GM04503 (cell line): Measurements from ENCODE around the gene ACVR1.
A peak's percentile ranks its signal among the peaks of the same experiment; 100 is the strongest.
"Not testable (repeated sequence)": the region's sequence is repeated elsewhere in the genome, so short reads cannot be mapped to it uniquely, and the experiment has no call there.

Source experiments
- DNase-seq: peaks from one replicate; pipeline ENCODE4 v3.0.0-alpha.2; 2012; ENCODE audit warnings: low read depth

The ACVR1 gene

DNA sequence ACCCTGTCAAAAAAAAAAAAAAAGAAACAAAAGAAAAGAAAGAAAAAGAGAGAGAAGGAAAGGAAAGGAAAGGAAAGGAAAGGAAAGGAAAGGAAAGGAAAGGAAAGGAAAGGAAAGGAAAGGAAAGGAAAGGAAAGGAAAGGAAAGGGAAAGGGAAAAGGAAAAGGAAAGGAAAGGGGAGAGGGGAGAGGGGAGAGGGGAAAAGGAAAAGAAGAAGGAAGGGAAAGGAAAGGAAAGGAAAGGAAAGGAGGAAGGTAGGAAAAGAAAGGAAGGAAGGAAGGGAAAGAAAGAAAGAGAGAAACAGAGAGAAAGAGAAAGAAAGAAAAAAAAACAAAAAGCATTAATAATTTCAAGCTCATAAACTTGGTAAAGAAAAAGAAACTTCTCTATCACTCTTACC lies 49.5 kb downstream of the ACVR1 start:
- not testable (repeated sequence) for DNase-seq

GRCh38 chr2:157825885-157826284 lies 50.2 kb downstream of the ACVR1 start:
- peak; percentile 41 for DNase-seq

- DNase-seq: no peak
Measured at GRCh38 chr2:157822993-157823392, 53.1 kb downstream of the ACVR1 start.

DNA sequence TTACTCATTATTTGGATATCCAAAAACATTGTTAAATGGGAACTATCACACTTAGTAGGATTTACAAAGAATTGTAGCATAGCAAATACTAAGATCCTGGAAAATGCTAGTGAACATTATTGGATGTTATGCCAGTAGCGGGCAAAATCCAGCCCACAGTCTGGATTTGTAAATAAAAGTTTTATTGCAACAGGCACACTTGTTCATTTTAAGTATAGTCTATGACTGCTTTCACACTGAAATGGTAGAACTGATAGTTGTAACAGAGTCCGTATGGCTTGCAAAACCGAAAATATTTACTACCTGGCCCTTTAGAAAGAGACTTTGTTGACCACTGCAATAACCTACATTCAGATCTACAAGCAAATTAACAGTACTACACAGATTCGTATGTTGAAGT lies 53.6 kb downstream of the ACVR1 start:
- DNase-seq: no peak

- DNase-seq: no peak
Measured at GRCh38 chr2:157821519-157822131, 54.5 kb downstream of the ACVR1 start.

DNA sequence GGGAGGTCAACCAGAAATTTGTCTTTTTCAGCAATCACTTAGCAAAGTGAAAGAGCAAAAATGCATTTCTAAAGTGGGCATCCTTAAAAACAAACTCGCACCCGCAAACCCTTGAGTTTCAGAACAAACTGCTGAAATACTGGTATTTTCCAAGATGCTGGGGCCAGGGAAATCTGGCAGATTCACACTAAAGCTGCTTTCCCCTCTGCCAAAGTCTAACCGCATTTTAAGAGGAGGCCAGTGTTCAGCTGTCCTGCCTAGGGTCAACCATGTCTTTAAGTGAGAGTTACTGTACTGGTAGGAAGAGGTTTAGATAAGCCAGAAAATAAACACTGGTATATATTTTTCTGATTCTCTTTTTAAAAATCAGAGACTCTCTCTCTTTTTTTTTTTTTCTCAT lies 55.9 kb downstream of the ACVR1 start:
- DNase-seq: no peak

GRCh38 chr2:157819761-157820160 lies 56.4 kb downstream of the ACVR1 start:
- DNase-seq: no peak

- DNase-seq: no peak
Measured at GRCh38 chr2:157818227-157818626, 57.9 kb downstream of the ACVR1 start.

DNA sequence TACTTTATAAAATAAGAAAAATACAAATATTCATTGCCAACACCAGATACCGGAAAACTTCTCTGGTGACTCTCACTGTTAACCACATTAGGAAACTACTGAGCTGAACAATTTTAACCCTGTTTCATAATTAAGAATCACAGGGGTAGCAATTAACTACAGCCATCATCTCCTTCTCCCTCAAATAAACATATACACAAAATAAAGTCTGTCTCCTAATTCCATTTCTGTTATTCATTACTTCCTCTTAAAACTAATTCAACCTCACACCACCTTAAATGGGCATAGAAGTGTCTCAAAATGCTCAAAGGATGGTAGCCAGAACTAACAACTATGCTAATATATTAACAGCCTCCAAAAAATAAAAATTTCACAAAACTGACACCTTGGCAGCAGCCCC lies 60.7 kb downstream of the ACVR1 start:
- no peak for DNase-seq

DNA sequence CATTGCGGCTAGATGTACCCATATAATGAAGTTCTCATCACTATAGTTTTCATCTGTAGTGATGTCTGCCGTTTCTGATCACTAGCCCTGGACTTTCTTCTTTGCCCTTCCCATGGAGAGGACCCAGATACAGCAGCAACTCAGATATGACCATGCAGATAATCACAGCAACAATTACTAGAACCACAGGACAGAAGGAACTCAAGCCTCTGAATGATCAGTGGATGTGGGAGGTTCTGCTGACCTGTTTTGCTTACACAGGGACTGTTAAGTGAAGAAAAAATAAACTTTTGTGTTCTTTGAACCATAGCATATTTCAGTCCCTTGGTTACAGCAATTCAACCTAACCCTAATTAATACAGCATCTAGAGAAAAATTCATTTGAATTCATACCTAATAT lies 62.7 kb downstream of the ACVR1 start:
- DNase-seq: no peak

- no peak for DNase-seq
Measured at GRCh38 chr2:157810037-157810436, 66.1 kb downstream of the ACVR1 start.

- DNase-seq: no peak
Measured at GRCh38 chr2:157809212-157809611, 66.9 kb downstream of the ACVR1 start.

DNA sequence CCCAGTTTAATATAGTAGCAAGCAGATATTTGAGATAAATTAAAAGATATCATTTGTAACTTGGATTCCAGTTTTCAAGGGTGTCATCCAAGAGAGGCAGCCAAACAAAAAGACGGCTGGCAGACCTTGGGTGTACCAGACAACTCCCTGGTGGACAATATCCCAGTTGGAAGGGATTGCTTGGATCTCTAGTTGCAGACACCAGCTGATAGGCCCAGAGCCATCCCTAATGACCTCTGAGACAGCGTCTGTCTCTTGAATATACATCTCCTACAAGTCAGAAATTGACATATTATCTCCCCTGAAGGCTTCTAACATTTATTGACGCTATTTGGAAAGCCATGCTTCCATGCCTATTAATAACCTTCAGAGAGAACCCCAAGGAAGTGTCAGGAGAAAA lies 67.7 kb downstream of the ACVR1 start:
- no peak for DNase-seq

- DNase-seq: no peak
Measured at GRCh38 chr2:157806426-157807077, 69.6 kb downstream of the ACVR1 start.

GRCh38 chr2:157805519-157805918 lies 70.6 kb downstream of the ACVR1 start:
- no peak for DNase-seq

DNA sequence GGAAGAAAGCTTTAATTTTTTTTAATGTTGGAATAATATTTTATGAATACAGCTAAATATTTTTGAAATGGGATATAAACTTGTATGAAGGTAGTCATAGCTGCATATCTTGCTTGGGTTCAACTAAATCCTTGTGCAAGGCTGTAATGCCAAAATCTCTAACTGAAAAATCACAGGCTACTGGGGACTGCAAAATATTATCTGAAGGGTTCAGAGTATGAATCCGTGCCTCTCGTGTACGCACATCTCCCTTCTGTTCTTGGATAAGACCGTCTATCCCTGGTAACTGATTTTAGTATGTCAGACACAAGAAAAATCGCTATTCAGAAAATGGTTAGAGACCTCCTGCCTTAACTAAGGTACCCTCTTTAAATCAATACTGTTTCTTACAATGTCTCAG lies 71.8 kb downstream of the ACVR1 start:
- no peak for DNase-seq

- no peak for DNase-seq
Measured at GRCh38 chr2:157803952-157804351, 72.2 kb downstream of the ACVR1 start.

- DNase-seq: no peak
Measured at GRCh38 chr2:157803476-157803875, 72.7 kb downstream of the ACVR1 start.

- DNase-seq: no peak
Measured at GRCh38 chr2:157800838-157801495, 75.2 kb downstream of the ACVR1 start.

DNA sequence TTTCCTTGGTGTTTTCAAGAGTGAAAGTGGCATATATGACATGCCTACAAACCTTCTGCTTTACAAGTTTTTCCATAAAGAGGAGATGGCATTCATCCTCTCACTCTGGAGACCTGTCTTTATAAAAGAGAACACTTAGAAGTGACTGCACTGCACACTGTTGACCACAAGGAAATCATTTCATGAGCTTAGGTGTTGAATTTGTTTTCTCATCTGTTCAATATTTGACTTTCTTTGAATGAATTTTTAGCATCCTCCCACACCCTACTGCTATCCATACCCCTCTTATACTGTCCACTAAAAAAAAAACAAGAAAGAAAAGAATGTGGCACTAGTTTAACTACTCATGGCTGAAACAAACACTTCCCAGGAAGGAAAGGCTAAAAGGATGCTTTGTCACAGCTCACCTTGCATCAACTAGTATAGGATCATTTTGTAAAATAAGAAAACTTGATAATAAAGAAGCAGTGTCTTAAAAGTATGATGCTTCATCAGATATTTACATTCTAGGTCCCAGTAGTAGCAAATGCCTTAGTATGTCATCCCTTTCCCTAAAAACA lies 83.0 kb downstream of the ACVR1 start:
- DNase-seq: no peak

- DNase-seq: peak; percentile 49
Measured at GRCh38 chr2:157792335-157793052, 83.6 kb downstream of the ACVR1 start.

- no peak for DNase-seq
Measured at GRCh38 chr2:157790780-157791179, 85.3 kb downstream of the ACVR1 start.
